Daoy (cell line): Measurements from ENCODE around the gene ATP6V0A1. TPM values are rescaled to one million over a fixed set of nuclear protein-coding genes. Genes with fewer than 3 reads are reported as not detected.
"Not testable (repeated sequence)": the region's sequence is repeated elsewhere in the genome, so short reads cannot be mapped to it uniquely, and the experiment has no call there.

ENCODE experiments used
- DNase-seq: peaks from one replicate; pipeline ENCODE4 v3.0.0-alpha.2; 2015; ENCODE audit warnings: low read depth
- total RNA-seq: library from RNA; depleted of rRNA; stranded (reverse); fragments of >200 nt; shearing (Covaris generic); gene quantifications from 2 replicates; pipeline ENCODE4 v1.2.3, GENCODE V29; 2014

The ATP6V0A1 gene
- total RNA-seq, 1 experiment from 2014 or later = 12.6 TPM

- no peak for DNase-seq
Observed at GRCh38 chr17:42476411-42476810, 17.7 kb downstream of the ATP6V0A1 start.

GRCh38 chr17:42477173-42477572 lies 18.5 kb downstream of the ATP6V0A1 start:
- DNase-seq = no peak

GRCh38 chr17:42477824-42478223 lies 19.1 kb downstream of the ATP6V0A1 start:
- DNase-seq = not testable (repeated sequence)

DNA sequence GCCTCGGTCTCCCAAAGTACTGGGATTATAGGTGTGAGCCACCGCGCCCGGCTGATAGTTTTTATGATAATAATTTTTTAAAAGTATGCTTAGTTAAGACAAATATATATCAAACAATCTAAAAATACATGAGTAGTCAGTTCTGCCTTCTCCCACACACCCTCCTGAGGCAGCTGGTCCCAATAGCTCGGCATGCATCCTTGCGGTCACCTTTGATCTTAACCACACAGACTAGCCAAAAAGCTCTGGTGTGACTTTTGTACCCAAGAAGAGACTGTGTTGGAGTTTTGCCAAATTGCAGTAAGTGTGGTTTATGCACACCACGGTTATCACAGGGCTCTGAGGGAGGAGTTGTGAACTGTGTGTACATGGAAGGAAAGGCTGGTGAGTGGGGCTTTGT lies 25.6 kb downstream of the ATP6V0A1 start:
- DNase-seq = no peak

- no peak for DNase-seq
Observed at GRCh38 chr17:42485680-42486079, 27.0 kb downstream of the ATP6V0A1 start.

DNA sequence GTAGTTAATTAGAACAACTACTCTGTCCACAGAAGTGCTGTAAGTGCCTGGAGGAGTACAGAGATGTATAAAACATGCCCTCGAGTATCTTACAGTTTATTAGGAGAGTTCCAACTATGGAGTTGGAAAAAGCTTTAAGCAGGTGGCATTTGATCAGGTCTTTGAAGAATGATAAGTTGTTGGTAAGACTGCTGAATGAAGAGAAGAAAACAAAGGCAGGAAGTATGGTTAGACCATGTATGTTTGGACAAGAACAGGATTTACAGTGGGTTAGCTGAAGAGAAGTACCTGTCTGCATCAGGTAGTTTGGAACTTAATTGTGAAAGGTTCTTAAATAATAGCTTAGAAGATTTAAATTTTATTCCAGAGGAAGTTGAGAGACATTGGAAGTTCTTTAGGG lies 29.4 kb downstream of the ATP6V0A1 start:
- DNase-seq = no peak

GRCh38 chr17:42493319-42493718 lies 34.6 kb downstream of the ATP6V0A1 start:
- DNase-seq = no peak

DNA sequence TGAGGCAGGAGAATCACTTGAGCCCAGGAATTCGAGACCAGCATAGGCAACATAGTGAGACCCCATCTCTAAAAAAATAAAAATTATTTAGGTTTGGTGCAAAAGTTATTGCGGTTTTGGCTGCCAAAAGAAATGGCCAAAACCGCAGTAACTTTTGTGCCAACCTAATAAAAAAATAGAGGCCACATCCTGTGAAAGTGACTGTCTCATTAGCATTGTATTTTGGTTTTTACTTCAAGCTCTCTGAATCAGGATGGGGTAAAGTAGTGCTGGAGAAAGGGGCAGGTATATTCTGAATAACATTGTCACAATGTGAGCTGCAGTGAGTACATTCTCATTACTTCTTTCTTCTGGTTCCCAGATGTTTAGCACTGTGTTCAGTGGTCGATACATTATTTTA lies 36.0 kb downstream of the ATP6V0A1 start:
- DNase-seq = no peak

DNA sequence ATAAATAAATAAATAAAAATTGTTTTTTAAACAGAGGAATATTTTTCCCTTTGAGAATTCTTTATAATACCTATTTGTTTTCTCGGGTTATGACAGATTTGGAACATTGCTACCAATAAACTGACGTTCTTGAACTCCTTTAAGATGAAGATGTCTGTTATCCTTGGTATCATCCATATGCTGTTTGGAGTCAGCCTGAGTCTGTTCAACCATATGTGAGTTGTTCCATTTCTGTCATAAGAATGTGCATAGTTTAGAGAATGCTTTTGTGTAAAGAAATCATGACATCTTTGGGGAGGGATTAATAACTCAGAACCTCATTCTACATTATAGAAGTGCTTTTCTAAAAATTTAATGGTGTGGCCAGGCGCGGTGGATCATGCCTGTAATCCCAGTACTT lies 40.1 kb downstream of the ATP6V0A1 start:
- DNase-seq = no peak

GRCh38 chr17:42502091-42502490 lies 43.4 kb downstream of the ATP6V0A1 start:
- DNase-seq = peak; percentile 28

GRCh38 chr17:42502926-42503325 lies 44.2 kb downstream of the ATP6V0A1 start:
- no peak for DNase-seq

DNA sequence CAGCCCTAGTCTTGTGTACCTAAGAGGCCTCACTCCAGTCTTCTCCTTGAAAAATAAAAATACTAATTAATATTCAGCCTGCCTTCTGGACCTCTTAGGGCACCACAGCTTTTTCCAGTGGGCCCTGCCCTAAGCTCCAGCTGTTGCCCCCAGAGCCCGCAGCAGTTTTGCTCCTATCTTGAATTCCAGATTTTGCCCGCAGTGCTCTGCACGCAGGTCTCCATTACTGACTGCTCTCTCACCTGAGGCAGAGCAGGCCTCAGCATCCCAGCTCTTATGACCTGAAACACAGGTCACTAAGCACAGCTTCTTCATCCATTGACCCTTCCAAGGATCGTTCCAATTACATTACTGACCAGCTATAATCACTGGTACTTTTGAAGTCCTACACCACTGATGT lies 49.0 kb downstream of the ATP6V0A1 start:
- no peak for DNase-seq

GRCh38 chr17:42508426-42509165 lies 49.9 kb downstream of the ATP6V0A1 start:
- no peak for DNase-seq

DNA sequence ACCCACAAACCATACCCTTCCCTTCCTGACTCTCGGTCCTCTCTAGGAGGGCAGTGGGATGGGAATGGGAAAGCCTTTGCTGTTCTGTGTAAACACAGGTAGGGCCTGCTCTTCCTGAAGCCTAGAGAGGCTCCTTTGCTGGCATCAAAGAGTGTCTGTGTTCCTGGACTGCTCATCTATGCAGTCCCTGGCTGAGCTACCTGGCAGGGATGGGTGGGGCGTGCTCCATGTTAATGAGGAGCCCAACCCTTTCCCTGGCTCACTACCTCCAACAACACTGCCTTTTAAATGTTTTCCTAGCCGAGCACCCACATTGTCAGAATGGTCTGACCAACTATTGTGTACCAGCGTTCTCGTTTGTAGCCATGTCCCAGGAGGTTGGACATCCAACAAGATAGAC lies 50.7 kb downstream of the ATP6V0A1 start:
- no peak for DNase-seq

GRCh38 chr17:42509841-42510240 lies 51.2 kb downstream of the ATP6V0A1 start:
- DNase-seq = no peak

DNA sequence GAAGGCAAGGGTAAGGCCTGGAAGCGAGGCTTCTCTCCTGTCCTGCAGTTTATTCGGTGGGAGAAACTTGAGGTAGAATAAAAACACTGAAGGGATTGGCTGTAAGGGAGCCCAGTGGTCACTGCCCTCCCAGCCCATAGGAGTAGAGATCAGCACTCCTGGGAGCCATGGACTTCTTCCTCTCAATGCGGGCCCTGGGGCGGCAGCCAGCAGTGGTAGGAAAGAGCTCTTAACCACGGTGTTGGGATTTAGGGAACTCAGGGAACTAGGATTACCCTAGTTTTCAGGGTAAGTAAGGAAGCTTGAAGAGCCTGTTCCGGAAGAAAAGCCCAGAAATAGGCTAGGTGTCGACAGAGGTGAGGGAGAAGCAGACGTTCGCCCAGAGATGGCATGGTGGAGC lies 53.6 kb downstream of the ATP6V0A1 start:
- DNase-seq = no peak

GRCh38 chr17:42512733-42513251 lies 54.1 kb downstream of the ATP6V0A1 start:
- no peak for DNase-seq

DNA sequence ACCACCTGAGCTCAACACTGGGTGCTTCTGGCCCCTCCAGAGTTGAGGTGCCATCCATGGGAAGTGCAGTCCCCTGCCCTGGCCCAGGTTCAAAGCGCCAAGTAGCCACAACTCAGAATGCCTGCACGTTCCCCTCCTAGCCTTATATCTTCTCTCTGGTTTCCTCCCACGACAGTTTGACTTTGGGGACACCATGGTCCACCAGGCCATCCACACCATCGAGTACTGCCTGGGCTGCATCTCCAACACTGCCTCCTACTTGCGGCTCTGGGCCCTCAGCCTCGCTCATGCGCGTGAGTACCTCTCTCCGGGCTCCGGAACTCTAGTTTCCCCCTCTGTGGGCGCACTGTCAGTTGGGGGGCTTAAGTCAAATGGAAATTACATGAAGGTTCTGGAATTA lies 55.0 kb downstream of the ATP6V0A1 start:
- no peak for DNase-seq

- DNase-seq = no peak
Observed at GRCh38 chr17:42514279-42514678, 55.6 kb downstream of the ATP6V0A1 start.

GRCh38 chr17:42514867-42515266 lies 56.2 kb downstream of the ATP6V0A1 start:
- no peak for DNase-seq

DNA sequence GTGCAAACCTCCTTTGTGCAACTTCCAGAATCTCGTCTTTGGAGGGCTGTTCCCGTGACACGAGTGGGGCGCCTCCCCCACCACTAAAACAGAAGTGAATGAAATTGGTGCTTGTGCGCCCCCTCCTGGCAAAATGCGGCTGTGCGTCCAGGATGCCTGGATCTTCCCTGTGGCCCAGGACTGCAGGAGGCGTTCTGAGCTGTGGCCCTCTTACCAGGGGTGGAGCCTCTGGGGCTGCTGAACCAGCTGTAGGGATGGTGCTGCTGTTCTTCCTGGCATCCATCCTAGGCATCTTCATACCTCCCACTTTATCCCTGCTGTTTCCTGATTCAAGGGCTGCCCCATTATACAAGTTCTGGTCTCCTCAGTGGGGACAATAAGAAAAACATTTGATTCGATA lies 58.8 kb downstream of the ATP6V0A1 start:
- DNase-seq = peak; percentile 86

- DNase-seq = peak; percentile 91
Observed at GRCh38 chr17:42518046-42518754, 59.5 kb downstream of the ATP6V0A1 start.
